H9 (cell line): Measurements from ENCODE around the gene TMEM132C. TPM values are rescaled to one million over a fixed set of nuclear protein-coding genes. Genes with fewer than 3 reads are reported as not detected.

Experiments
- DNase-seq: peaks from one replicate; pipeline ENCODE4 v3.0.0-alpha.2; 2017
- H2AFZ ChIP-seq: one replicate; pipeline ENCODE4 v1.6.1; 2013; ENCODE audit warnings: mild to moderate bottlenecking, low read length, control low read depth, moderate library complexity
- H2AK5ac ChIP-seq: 2 replicates; pipeline ENCODE4 v1.6.1; 2013; ENCODE audit warnings: low read length, control low read depth, mixed read lengths; ENCODE audit not compliant: insufficient read length
- H2BK120ac ChIP-seq: one replicate; pipeline ENCODE4 v1.6.1; 2013; ENCODE audit warnings: low read depth, mild to moderate bottlenecking, low read length, control low read depth, inconsistent platforms; ENCODE audit not compliant: poor library complexity, severe bottlenecking
- H2BK12ac ChIP-seq: 2 replicates; pipeline ENCODE4 v1.6.1; 2013; ENCODE audit warnings: low read length, control low read depth, mixed read lengths, low read depth; ENCODE audit not compliant: insufficient read length
- H2BK15ac ChIP-seq: 2 replicates; pipeline ENCODE4 v1.6.1; 2013; ENCODE audit warnings: low read depth, low read length, control low read depth
- H2BK20ac ChIP-seq: one replicate; pipeline ENCODE4 v1.6.1; 2013; ENCODE audit warnings: low read depth, mild to moderate bottlenecking, low read length, control low read depth, inconsistent platforms; ENCODE audit not compliant: poor library complexity, severe bottlenecking
- H2BK5ac ChIP-seq: 2 replicates; pipeline ENCODE4 v1.6.1; 2013; ENCODE audit warnings: low read length, control low read depth, mixed read lengths; ENCODE audit not compliant: insufficient read length
- H3K14ac ChIP-seq: 2 replicates; pipeline ENCODE4 v1.6.1; 2013; ENCODE audit warnings: low read length, control low read depth; ENCODE audit not compliant: insufficient read depth
- H3K18ac ChIP-seq: 2 replicates; pipeline ENCODE4 v1.6.1; 2013; ENCODE audit warnings: low read depth, mild to moderate bottlenecking, mixed read lengths, low read length, control low read depth; ENCODE audit not compliant: insufficient read length
- H3K23ac ChIP-seq: 2 replicates; pipeline ENCODE4 v1.6.1; 2013; ENCODE audit warnings: low read length, control low read depth, mixed read lengths, low read depth; ENCODE audit not compliant: insufficient read length
- H3K23me2 ChIP-seq: 2 replicates; pipeline ENCODE4 v1.6.1; 2013; ENCODE audit warnings: low read depth, mild to moderate bottlenecking, mixed read lengths, low read length, control low read depth; ENCODE audit not compliant: insufficient read length, poor library complexity, severe bottlenecking
- H3K27ac ChIP-seq: 2 replicates; pipeline ENCODE4 v1.5.1; 2013; ENCODE audit warnings: low read length, control low read depth, mixed read lengths, low read depth; ENCODE audit not compliant: insufficient read length
- H3K27me3 ChIP-seq: 2 replicates; pipeline ENCODE4 v1.6.1; 2013; ENCODE audit warnings: low read length, control low read depth, inconsistent platforms; ENCODE audit not compliant: insufficient read depth
- H3K4ac ChIP-seq: 2 replicates; pipeline ENCODE4 v1.6.1; 2013; ENCODE audit warnings: low read depth, mild to moderate bottlenecking, control low read depth, inconsistent platforms, low read length, moderate library complexity
- H3K4me1 ChIP-seq: 2 replicates; pipeline ENCODE4 v1.6.1; 2013; ENCODE audit warnings: low read length, control low read depth, inconsistent platforms; ENCODE audit not compliant: insufficient read depth
- H3K4me2 ChIP-seq: 2 replicates; pipeline ENCODE4 v1.6.1; 2013; ENCODE audit warnings: low read length, control low read depth, mixed read lengths; ENCODE audit not compliant: insufficient read length, insufficient read depth
- H3K56ac ChIP-seq: 2 replicates; pipeline ENCODE4 v1.6.1; 2013; ENCODE audit warnings: low read depth, mild to moderate bottlenecking, mixed read lengths, low read length, control low read depth; ENCODE audit not compliant: insufficient read length
- H3K79me1 ChIP-seq: 2 replicates; pipeline ENCODE4 v1.6.1; 2013; ENCODE audit warnings: low read depth, mild to moderate bottlenecking, moderate library complexity, low read length, control low read depth, inconsistent platforms; ENCODE audit not compliant: insufficient read depth, poor library complexity, severe bottlenecking
- H3K79me2 ChIP-seq: 2 replicates; pipeline ENCODE4 v1.6.1; 2013; ENCODE audit warnings: low read length, control low read depth, inconsistent platforms; ENCODE audit not compliant: insufficient read depth
- H3K9ac ChIP-seq: 2 replicates; pipeline ENCODE4 v1.6.1; 2013; ENCODE audit warnings: low read length, control low read depth, mixed read lengths; ENCODE audit not compliant: insufficient read length; ENCODE audit errors: extremely low read depth
- H3K9me3 ChIP-seq: one replicate; pipeline ENCODE4 v1.6.1; 2013; ENCODE audit warnings: low read depth, low read length, inconsistent platforms; ENCODE audit not compliant: control insufficient read depth
- H3T11ph ChIP-seq: one replicate; pipeline ENCODE4 v1.6.1; 2013; ENCODE audit warnings: mild to moderate bottlenecking, low read length, control low read depth, inconsistent platforms
- H4K20me1 ChIP-seq: one replicate; pipeline ENCODE4 v1.6.1; 2013; ENCODE audit not compliant: control insufficient read depth, insufficient read length, insufficient read depth
- H4K5ac ChIP-seq: 2 replicates; pipeline ENCODE4 v1.6.1; 2013; ENCODE audit warnings: low read depth, mild to moderate bottlenecking, mixed read lengths, low read length, control low read depth; ENCODE audit not compliant: insufficient read length
- H4K8ac ChIP-seq: replicated peaks from 2 replicates; pipeline ENCODE4 v1.6.1; 2013; ENCODE audit warnings: low read length, control low read depth, mixed read lengths, low read depth; ENCODE audit not compliant: insufficient read length
- H4K91ac ChIP-seq: 2 replicates; pipeline ENCODE4 v1.6.1; 2013; ENCODE audit warnings: low read depth, mild to moderate bottlenecking, moderate library complexity, mixed read lengths, low read length, control low read depth; ENCODE audit not compliant: insufficient read length
- H3K27ac Mint-ChIP-seq, 3 experiments: 2 replicates in 2 of 3; 3 replicates in 1 of 3; pipeline ENCODE4 v1.8.0; 2020 to 2021; ENCODE audit warnings: mixed read lengths in 3 of 3, mild to moderate bottlenecking in 1 of 3, moderate library complexity in 1 of 3
- H3K27me3 Mint-ChIP-seq: 2 replicates; pipeline ENCODE4 v1.8.0; 2021; ENCODE audit warnings: low read depth, mild to moderate bottlenecking, moderate library complexity, mixed read lengths
- H3K36me3 Mint-ChIP-seq, 3 experiments: 2 replicates in 2 of 3; 3 replicates in 1 of 3; pipeline ENCODE4 v1.8.0; 2020 to 2021; ENCODE audit warnings: low read depth in 3 of 3, mixed read lengths in 3 of 3; ENCODE audit not compliant: insufficient read depth in 1 of 3
- H3K4me1 Mint-ChIP-seq, 2 experiments: 2 replicates each; pipeline ENCODE4 v1.8.0; 2020; ENCODE audit warnings: mixed read lengths in 2 of 2
- H3K4me3 Mint-ChIP-seq, 2 experiments: 2 replicates in 1 of 2; 3 replicates in 1 of 2; pipeline ENCODE4 v1.8.0; 2020 to 2021; ENCODE audit warnings: mild to moderate bottlenecking in 2 of 2, mixed read lengths in 2 of 2, moderate library complexity in 1 of 2
- H3K9me3 Mint-ChIP-seq, 2 experiments: 2 replicates in 1 of 2; 3 replicates in 1 of 2; pipeline ENCODE4 v1.8.0; 2020; ENCODE audit warnings: mild to moderate bottlenecking in 2 of 2, mixed read lengths in 2 of 2, moderate library complexity in 1 of 2
- CTCF ChIP-seq: fragments of 200-600 bp; sonication (generic); conservative IDR thresholded peaks from 3 replicates; pipeline ENCODE4 v1.8.0; 2021; ENCODE audit warnings: antibody characterized with exemption, mild to moderate bottlenecking
- WGBS: extraction: QIAGEN DNeasy Blood & Tissue Kit; methylation state at CpG from one replicate; pipeline ENCODE4 v1.1.7; 2013; ENCODE audit warnings: missing lambda C conversion rate, low lambda C conversion rate, mixed read lengths; ENCODE audit not compliant: insufficient read length; ENCODE audit errors: extremely low coverage; 5-methylcytosine and 5-hydroxymethylcytosine counted together
- total RNA-seq: library from RNA; stranded (reverse); gene quantifications from 2 replicates; pipeline ENCODE4 v1.2.1, GENCODE V29; 2021

TMEM132C gene
- total RNA-seq, 1 experiment from 2014 or later: 0.22 TPM

- no peak overlapping the region for H3K14ac ChIP-seq
- no peak for TF ChIP-seq CTCF
- no peak for DNase-seq
- peaks cover 0 to 2% of the 10 kb centered on the region in 2 experiments; a peak in 3 of 5 replicates for H3K9me3 Mint-ChIP-seq
- peaks cover 3 to 5% of the 10 kb centered on the region in 2 experiments; a peak in 3 of 4 replicates for H3K4me1 Mint-ChIP-seq
- no peak overlapping the region for H4K91ac ChIP-seq
- H2BK120ac ChIP-seq: no peak overlapping the region
- H3K4ac ChIP-seq: no peak overlapping the region
- H3K79me2 ChIP-seq: no peaks in the 10 kb centered on the region
- H3K27ac Mint-ChIP-seq: no peak overlapping the region
- H3K23ac ChIP-seq: no peak overlapping the region
- H2BK15ac ChIP-seq: no peak overlapping the region
- H2AFZ ChIP-seq: no peak overlapping the region
- H2BK12ac ChIP-seq: no peak overlapping the region
- no peaks in the 10 kb centered on the region for H3K4me1 ChIP-seq
- H3K4me2 ChIP-seq: no peak overlapping the region
- no peak overlapping the region for H2BK5ac ChIP-seq
- H3K27me3 ChIP-seq: no peaks in the 10 kb centered on the region
- no peak overlapping the region for H4K5ac ChIP-seq
- no peak overlapping the region for H3K56ac ChIP-seq
- H3K36me3 Mint-ChIP-seq: 0 out of 7 replicates have a peak, but pooled peaks cover 0 to 5% (median 0%) of the 10 kb centered on the region in 3 experiments
- no peak overlapping the region for H4K8ac ChIP-seq
- peaks cover 44% of the 10 kb centered on the region for H3K27me3 Mint-ChIP-seq
- H3K9ac ChIP-seq: no peak overlapping the region
- no peak overlapping the region for H3K4me3 Mint-ChIP-seq
- no peak overlapping the region for H3T11ph ChIP-seq
- H4K20me1 ChIP-seq: no peaks in the 10 kb centered on the region
- H3K79me1 ChIP-seq: no peaks in the 10 kb centered on the region
- no peak overlapping the region for H2AK5ac ChIP-seq
- no peaks in the 10 kb centered on the region for H3K23me2 ChIP-seq
- no peaks in the 10 kb centered on the region for H3K9me3 ChIP-seq
- no peak overlapping the region for H2BK20ac ChIP-seq
- no peak overlapping the region for H3K27ac ChIP-seq
- WGBS: no CpG with 5 or more reads among the region's 8 CpGs
- H3K18ac ChIP-seq: no peak overlapping the region
Observed at GRCh38 chr12:128612150-128612850, 345.3 kb downstream of the TMEM132C start.
